PC-9 (cell line): Measurements from ENCODE around the gene OXSR1. TPM values are rescaled to one million over a fixed set of nuclear protein-coding genes. Genes with fewer than 3 reads are reported as not detected.

Source experiments
- BruUV-seq: library from RNA; stranded (reverse); fragments of 400-500 nt; replicated peaks from 2 replicates; lab custom pipeline; 2021; lab: Mats Ljungman, UMichigan
- CTCF ChIA-PET: fragments of 300-600 bp; sonication (Branson Sonifier 250); formaldehyde crosslinking; loops from one replicate; lab custom pipeline; 2022; ENCODE audit warnings: antibody characterized with exemption; lab: Charles Lee
- POLR2A ChIA-PET: fragments of 300-600 bp; sonication (Branson Sonifier 250); formaldehyde crosslinking; loops from one replicate; lab custom pipeline; 2022; ENCODE audit warnings: antibody characterized with exemption; ENCODE audit not compliant: unreplicated experiment; lab: Charles Lee
- DNase-seq, 2 experiments: peaks; one replicate each; pipeline versions ENCODE4 v3.0.0 to v3.0.0-alpha.2; 2015 to 2022; ENCODE audit warnings: mixed read lengths in 1 of 2
- H2AFZ ChIP-seq: fragments of 200-600 bp; sonication (generic); 2 replicates; pipeline ENCODE4 v1.8.1; 2017; ENCODE audit warnings: antibody characterized with exemption
- H3F3A ChIP-seq: fragments of 200-600 bp; sonication (generic); 2 replicates; pipeline ENCODE4 v1.8.1; 2017; ENCODE audit warnings: antibody characterized with exemption, mild to moderate bottlenecking, low read depth; ENCODE audit not compliant: insufficient read depth
- H3K27ac ChIP-seq: fragments of 200-600 bp; sonication (generic); 2 replicates; pipeline ENCODE4 v1.6.1; 2016; ENCODE audit warnings: mixed run types
- H3K27me3 ChIP-seq: fragments of 200-600 bp; sonication (generic); 2 replicates; pipeline ENCODE4 v1.6.1; 2016; ENCODE audit warnings: low read depth, mixed run types; ENCODE audit not compliant: insufficient read depth
- H3K36me3 ChIP-seq: fragments of 200-600 bp; sonication (generic); 2 replicates; pipeline ENCODE4 v1.6.1; 2016; ENCODE audit warnings: low read depth, mixed run types
- H3K4me1 ChIP-seq: fragments of 200-600 bp; sonication (generic); replicated peaks from 2 replicates; pipeline ENCODE4 v1.6.1; 2016; ENCODE audit warnings: mixed run types; ENCODE audit not compliant: insufficient read depth
- H3K4me2 ChIP-seq: fragments of 200-600 bp; sonication (generic); 2 replicates; pipeline ENCODE4 v1.6.1; 2017; ENCODE audit warnings: mixed run types
- H3K4me3 ChIP-seq: fragments of 200-600 bp; sonication (generic); 2 replicates; pipeline ENCODE4 v1.6.1; 2016; ENCODE audit warnings: mixed run types
- H3K79me2 ChIP-seq: fragments of 200-600 bp; sonication (generic); 2 replicates; pipeline ENCODE4 v1.6.1; 2017; ENCODE audit warnings: low read depth, mixed run types
- H3K9me2 ChIP-seq: fragments of 200-600 bp; sonication (generic); 2 replicates; pipeline ENCODE4 v1.8.1; 2017; ENCODE audit warnings: mild to moderate bottlenecking; ENCODE audit not compliant: insufficient read depth
- H3K9me3 ChIP-seq: fragments of 200-600 bp; sonication (generic); 2 replicates; pipeline ENCODE4 v1.8.1; 2016; ENCODE audit warnings: low read depth; ENCODE audit not compliant: insufficient read depth
- H4K20me1 ChIP-seq: fragments of 200-600 bp; sonication (generic); 2 replicates; pipeline ENCODE4 v1.8.1; 2017; ENCODE audit not compliant: insufficient read depth
- EZH2 ChIP-seq: fragments of 200-600 bp; sonication (generic); IDR thresholded peaks from 2 replicates; pipeline ENCODE4 v1.8.0; 2017; ENCODE audit warnings: antibody characterized with exemption, low read depth
- intact Hi-C: fragments of 100-400 bp; cut with micrococcal nuclease; formaldehyde crosslinking; loops from one replicate; pipeline ENCODE4 v1.10.0; 2022; ENCODE audit not compliant: unreplicated experiment
- total RNA-seq: library from RNA; stranded (reverse); gene quantifications from 2 replicates; pipeline ENCODE4 v1.2.3, GENCODE V29; 2021
- TF ChIP-seq, protein P1 (sequence below): fragments of 200-600 bp; sonication (generic); conservative IDR thresholded peaks from 2 replicates; pipeline ENCODE4 v1.6.1; 2017; ENCODE audit warnings: mixed run types, antibody characterized with exemption, mild to moderate bottlenecking, moderate library complexity

OXSR1 gene
- total RNA-seq, 1 experiment from 2014 or later: 54.3 TPM

GRCh38 chr3:38275658-38276057, 110.3 kb downstream of the OXSR1 start:
- intact Hi-C loops: no loop called here
- Histone ChIP-seq H3K9me3 (no peaks in the 10 kb centered on the region), H2AFZ (no peak overlapping the region), H3K36me3 (no peaks in the 10 kb centered on the region), H4K20me1 (no peaks in the 10 kb centered on the region), H3K4me1 (no peaks in the 10 kb centered on the region), H3K9me2 (no peaks in the 10 kb centered on the region), H3K27ac (no peak overlapping the region), H3K4me2 (no peak overlapping the region), H3F3A (no peaks in the 10 kb centered on the region), H3K4me3 (no peak overlapping the region), H3K79me2 (no peaks in the 10 kb centered on the region), H3K27me3 (no peaks in the 10 kb centered on the region)
- ChIA-PET CTCF (no interaction called here), POLR2A (no interaction called here)
- no peak for DNase-seq
- BruUV-seq: no TSS peak
- no peak for TF ChIP-seq EZH2
- TF ChIP-seq, protein P1, sequence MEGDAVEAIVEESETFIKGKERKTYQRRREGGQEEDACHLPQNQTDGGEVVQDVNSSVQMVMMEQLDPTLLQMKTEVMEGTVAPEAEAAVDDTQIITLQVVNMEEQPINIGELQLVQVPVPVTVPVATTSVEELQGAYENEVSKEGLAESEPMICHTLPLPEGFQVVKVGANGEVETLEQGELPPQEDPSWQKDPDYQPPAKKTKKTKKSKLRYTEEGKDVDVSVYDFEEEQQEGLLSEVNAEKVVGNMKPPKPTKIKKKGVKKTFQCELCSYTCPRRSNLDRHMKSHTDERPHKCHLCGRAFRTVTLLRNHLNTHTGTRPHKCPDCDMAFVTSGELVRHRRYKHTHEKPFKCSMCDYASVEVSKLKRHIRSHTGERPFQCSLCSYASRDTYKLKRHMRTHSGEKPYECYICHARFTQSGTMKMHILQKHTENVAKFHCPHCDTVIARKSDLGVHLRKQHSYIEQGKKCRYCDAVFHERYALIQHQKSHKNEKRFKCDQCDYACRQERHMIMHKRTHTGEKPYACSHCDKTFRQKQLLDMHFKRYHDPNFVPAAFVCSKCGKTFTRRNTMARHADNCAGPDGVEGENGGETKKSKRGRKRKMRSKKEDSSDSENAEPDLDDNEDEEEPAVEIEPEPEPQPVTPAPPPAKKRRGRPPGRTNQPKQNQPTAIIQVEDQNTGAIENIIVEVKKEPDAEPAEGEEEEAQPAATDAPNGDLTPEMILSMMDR: no peak

DNA sequence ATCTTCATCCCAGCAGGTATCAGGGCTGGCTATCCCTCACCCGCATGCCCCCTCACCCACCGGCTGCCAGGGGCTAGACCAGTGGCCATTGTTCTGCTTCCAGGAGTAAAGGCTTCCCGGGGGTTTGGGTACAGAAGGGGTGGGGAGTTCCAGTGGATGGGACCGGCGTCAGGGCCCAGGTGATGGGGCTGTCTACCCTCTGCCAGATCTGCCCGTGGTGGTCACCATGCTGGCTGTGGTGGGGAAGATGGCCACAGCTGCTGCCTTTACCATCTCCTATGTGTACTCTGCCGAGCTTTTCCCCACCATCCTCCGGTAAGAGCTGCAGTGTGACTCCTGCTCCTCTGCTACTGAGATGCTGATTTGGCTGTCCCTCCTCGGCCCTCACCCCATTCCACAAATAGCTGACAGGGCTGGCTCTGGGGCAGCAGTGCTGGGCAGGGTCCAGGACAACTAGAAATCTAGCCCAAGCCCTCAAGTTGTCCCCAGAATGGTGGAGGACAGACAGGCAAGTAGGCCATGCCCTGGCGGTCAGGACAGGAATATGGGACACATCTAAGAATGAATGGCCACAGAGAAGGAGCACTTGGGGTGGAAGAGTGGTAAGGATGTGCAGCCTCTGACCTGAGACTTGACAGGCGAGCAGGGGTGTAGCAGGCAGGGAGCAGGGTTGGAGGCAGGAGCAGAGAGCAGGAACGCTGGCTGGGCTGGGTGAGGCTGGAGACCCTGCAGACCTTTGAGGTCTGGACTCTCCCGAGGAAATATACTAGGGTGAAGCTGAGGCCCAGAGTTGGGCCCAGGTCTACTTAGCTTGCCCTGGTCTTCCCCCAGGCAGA, 111.0 kb downstream of the OXSR1 start:
- POLR2A ChIA-PET: no interaction called here

DNA sequence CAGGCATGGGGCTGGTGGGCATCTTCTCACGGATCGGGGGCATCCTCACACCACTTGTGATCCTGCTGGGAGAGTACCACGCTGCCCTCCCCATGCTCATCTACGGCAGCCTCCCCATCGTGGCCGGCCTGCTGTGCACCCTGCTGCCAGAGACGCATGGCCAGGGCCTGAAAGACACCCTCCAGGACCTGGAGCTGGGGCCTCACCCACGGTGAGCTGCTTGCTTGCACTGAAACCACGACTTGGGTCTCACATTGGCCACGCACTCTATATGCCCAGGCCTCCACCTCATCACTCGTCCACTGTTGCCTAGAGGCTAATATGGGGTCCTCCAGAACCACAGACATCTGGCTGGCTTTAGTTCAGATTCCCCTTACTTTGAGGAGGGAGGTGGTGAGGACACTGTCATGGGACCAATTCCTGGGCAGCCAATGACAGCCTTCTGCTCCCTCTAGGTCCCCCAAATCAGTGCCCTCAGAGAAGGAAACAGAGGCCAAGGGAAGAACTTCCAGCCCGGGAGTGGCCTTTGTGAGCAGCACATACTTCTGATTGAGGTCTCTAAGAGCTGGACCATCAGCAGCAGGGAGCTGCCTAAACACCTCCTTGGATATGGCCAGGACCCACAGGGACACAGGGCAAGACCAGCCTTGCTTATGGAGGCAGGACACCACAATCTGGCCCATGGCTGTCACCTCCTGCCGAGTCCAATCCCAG, 111.7 kb downstream of the OXSR1 start:
- H3K9me3 ChIP-seq: no peaks in the 10 kb centered on the region
- no peak for TF ChIP-seq EZH2
- TF ChIP-seq, protein P1: no peak
- no peaks in the 10 kb centered on the region for H3F3A ChIP-seq
- H3K4me1 ChIP-seq: no peaks in the 10 kb centered on the region
- H3K27ac ChIP-seq: no peak overlapping the region
- CTCF ChIA-PET: no interaction called here
- no peak overlapping the region for H2AFZ ChIP-seq
- no peaks in the 10 kb centered on the region for H4K20me1 ChIP-seq
- no TSS peak for BruUV-seq
- no peak overlapping the region for H3K4me2 ChIP-seq
- intact Hi-C loops: no loop called here
- H3K79me2 ChIP-seq: no peaks in the 10 kb centered on the region
- POLR2A ChIA-PET: no interaction called here
- DNase-seq: no peak
- no peaks in the 10 kb centered on the region for H3K27me3 ChIP-seq
- no peaks in the 10 kb centered on the region for H3K36me3 ChIP-seq
- H3K4me3 ChIP-seq: no peak overlapping the region
- H3K9me2 ChIP-seq: no peaks in the 10 kb centered on the region

More for the DNA sequence above, 111.0 kb downstream of the OXSR1 start:
- Histone ChIP-seq H4K20me1 (no peaks in the 10 kb centered on the region), H3K4me1 (no peaks in the 10 kb centered on the region), H3K9me3 (no peaks in the 10 kb centered on the region), H3F3A (no peaks in the 10 kb centered on the region), H3K27ac (no peak overlapping the region), H3K4me2 (no peak overlapping the region), H3K36me3 (no peaks in the 10 kb centered on the region), H3K4me3 (no peak overlapping the region), H3K27me3 (no peaks in the 10 kb centered on the region), H2AFZ (no peak overlapping the region), H3K9me2 (no peaks in the 10 kb centered on the region), H3K79me2 (no peaks in the 10 kb centered on the region)
- CTCF ChIA-PET: no interaction called here
- BruUV-seq: no TSS peak
- no peak for DNase-seq
- TF ChIP-seq EZH2: no peak
- TF ChIP-seq, protein P1: no peak
- intact Hi-C loops: no loop called here
